HG02852 (cell line): Measurements from ENCODE around the gene C11orf21.

ENCODE experiments used
- ATAC-seq: cut with Tn5 transposase; IDR thresholded peaks from one replicate; pipeline ENCODE4 v1.9.1; 2021; ENCODE audit warnings: mild to moderate bottlenecking, moderate library complexity; ENCODE audit not compliant: unreplicated experiment

The C11orf21 gene

GRCh38 chr11:2261436-2262230 lies 40.1 kb downstream of the C11orf21 start:
- ATAC-seq, result no peak

DNA sequence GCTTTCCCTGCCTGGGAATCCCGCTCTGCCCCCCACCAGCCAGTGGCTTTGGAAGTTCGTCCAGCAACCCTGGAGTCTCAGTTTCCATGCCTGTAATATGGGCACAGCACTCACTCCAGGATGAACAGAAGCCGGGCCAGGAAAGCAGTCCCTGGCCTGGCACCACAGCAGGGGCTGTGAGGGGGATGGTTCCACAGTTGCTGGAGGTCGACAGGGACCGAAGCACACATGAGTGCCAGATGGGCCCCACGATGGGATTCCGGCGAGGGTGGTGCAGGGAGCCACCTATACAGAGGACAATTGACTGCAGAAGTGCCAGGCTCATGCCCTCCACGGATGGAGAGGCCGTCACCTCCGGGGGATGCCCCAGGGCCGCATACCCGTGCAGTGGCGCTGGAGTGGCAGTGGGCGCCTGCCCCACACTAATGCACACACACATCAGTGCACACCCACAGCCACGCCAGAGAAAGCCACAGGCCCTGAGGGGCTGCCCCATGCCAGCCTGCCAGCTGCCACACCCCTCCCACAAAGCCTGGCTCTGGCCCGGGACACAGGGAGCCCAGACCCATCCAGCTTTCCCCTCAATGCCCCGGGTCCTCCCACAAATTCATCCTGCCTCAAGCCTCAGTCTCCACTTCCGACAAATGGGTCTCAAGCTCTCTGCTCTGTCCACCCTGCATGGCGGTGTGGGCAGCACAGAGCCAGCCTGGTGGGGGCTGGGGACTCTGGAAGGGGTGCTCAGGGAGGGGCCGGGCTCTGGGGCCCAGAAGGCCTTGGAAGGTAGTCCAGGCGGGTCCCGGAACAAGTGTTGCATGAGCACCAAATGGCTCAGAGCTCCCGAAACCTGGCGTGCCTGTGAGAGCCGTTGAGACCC lies 41.0 kb downstream of the C11orf21 start:
- no peak for ATAC-seq

GRCh38 chr11:2259897-2260451 lies 41.7 kb downstream of the C11orf21 start:
- ATAC-seq, result no peak

- no peak for ATAC-seq
Observed at GRCh38 chr11:2259466-2259830, 42.3 kb downstream of the C11orf21 start.

DNA sequence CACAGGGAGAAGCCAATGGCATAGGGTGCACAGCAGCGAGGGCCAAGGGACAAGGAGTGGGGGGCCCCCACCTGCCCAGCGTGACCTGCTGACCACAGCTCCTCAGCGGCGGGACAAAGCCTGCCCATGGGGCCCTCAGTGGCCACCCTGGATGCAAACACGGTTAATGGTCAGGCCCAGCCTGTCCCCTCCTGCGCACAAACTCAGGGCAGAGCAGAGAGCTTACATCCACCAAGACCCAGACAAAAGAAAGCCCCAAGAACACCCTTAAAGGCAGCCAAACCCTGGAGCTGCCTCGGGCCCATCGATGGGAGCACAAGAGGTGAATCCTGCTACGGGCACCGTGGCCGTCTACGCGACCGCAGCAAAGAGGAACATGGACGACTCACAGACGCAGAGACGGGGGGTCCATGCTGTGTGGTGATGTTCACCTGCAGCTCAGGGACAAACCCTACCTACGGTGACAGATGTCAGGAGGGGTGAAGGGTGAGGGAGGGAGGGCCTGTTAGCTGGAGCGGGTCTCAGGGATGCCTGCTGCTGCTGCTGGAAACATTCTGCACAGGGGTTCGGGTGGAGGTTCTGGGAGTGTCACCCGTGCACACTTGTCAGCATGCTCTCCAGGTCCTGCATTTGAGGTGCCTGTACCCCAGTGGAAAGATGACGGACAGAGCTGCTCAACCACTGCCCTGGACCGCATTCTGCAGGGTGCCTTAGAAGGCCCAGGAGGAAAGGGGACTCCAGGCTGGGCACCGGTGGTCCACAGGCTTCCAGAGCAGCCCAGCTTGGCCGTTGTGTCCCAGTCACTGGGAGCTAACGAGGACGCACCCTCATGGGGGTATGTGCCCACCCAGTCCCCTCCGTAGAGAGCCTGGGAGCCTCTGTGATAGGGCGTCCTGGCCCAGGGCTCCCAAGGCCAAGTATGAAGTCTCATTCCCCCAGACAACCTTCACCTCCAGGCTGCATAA lies 42.9 kb downstream of the C11orf21 start:
- no peak for ATAC-seq

DNA sequence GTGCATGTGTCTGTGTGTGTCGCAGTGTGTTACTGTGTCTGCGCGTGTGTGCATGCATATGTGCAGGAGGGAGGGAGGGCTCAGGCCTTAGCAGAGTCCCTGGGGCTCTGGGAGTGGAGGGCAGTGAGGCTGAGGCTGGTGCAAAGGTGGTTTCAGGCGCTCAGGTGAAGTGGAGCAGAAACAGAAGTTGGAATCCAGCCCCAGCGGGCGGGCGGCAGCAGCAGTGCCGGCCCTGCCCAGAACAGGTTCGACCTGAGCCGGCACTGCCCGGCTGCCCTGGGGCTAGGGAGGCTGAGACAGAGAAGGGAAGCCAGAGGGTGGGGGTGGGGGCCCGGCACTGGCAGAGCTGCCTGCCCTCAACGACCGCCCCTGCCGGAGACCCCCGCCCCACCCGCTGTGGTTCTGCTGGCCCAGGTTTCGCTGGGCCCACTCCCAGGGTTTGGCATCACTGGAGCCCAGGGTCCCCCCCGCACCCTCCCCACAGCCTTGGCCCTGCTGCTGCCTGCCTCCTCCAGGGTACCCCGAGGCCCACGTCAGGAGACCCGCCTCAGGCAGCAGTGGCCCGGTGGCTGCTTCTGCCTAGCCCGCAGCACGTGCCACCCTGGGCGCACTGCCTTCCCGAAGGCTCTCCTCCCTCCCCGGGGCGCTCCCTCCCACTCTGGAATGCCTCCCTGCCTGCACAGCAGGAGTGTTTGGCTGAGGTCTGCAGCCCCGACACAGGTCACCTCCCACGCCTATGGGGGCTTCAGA lies 44.6 kb downstream of the C11orf21 start:
- no peak for ATAC-seq

DNA sequence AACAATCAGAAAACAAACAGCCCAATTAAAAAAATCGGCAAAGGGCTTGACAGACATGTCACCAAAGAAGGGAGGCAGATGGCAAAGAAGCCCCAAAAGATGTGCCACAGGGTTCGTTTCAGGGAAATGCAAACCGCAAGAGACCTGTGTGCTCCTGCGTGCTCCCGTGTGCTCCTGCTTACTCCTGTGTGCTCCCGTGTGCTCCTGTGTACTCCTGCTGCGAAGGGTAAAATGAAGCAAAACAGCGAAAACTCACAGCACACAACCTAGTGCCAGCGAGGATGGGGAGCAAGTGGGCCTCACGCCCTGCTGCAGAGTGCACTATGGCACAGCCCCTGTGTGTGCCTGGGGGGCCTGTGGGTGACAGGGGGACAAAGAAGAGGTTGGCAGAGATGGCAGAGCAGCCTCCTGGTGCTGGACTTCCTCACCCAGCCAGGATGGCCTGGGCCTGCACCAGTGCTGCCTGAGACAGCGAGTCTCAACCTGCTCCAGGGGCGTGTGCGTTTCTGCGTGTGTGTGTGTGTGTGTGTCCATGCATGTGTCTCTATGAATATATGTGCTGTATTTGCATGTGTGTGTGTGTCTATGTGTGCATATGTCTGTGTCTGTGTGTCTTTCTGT lies 45.3 kb downstream of the C11orf21 start:
- ATAC-seq, result no peak

DNA sequence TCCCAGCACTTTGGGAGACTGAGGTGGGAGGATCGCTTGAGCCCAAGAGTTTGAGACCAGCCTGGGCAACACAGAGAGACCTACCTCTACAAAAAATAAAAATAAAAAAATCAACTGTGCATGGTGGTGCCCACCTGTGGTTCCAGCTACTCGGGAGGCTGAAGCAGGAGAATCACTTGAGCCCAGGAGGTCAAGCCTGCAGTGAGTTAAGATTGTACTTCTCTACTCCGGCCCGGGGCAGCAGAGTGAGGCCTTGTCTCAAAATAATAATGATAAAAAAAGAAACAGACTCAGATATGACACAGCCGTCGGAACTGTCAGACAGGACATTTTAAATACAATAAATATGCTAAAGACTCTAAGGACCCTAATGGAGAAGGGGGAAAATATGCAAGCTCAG lies 49.7 kb downstream of the C11orf21 start:
- ATAC-seq, result no peak

- ATAC-seq, result no peak
Observed at GRCh38 chr11:2251138-2251537, 50.6 kb downstream of the C11orf21 start.

DNA sequence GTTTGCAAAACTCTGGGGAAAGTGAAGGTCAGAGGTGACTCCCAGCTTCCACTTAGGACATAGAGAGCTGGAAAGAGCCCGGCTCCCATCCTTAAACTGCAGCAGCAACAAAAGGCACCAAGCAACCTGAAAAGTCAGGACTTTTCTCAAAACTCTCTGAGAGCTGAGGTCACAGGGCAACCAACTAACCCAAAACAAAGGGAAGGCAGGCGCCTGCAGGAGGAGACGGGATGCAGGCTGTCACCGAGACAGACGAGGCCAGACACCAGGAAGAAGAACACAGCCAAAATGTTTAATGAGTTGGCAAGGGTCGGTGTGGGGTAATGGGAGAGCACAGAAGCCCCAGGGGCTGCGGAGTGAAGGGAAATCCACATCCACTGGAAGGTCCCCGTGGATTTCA lies 51.2 kb downstream of the C11orf21 start:
- ATAC-seq, result no peak

DNA sequence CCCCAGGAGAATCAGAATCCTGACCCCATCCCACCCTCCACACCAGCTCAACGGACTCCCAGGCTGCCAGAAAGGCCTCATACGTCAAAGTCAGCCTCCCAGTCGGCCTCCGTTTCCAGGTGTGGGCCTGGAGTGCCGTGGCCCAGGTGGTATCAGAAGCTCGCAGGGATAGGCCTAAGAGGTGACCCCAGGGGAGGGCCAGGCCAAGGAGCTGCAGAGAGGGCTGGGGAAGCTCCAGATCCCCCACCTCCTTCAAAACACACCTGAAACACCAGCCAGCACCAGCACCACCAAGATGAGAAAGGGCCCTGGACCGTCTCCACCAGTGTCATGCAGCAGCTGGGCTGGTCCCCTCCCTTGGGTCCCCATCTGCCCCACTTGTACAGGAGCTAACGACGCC lies 51.7 kb downstream of the C11orf21 start:
- ATAC-seq, result no peak

DNA sequence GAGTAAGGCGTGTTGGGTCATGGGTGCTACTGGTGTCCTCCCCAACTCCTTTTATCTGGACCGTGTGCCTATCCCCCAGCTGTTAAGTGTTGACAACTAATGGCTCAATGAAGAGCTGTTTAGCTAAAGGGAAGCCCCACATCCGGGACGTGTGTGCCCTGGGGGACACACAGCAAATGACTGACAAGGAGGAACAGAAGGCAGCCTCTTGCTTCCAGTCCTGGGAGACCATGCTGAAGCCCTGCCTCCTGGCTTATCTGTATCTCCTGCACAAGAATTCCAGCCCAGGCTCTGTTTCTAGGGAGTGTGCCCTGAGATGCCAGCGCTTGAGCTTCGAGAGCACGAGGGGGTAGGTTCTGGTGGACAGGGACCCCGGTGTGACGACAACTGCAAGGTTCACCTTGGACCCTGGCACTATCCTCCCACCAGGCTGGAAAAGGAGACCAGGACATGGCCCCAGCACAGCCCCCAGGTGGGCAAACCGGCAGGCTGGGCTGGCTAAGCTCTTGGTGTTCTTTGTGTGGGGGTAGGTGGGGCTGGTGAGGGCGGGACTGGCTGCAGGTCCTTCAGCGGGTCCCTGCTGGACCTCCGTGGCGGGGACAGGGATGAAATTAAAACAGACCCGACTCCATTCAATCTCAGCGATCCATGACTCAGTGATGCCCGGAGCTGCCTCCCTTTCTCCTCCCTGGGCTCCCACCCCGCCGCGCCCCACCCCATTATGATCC lies 52.4 kb downstream of the C11orf21 start:
- no peak for ATAC-seq

DNA sequence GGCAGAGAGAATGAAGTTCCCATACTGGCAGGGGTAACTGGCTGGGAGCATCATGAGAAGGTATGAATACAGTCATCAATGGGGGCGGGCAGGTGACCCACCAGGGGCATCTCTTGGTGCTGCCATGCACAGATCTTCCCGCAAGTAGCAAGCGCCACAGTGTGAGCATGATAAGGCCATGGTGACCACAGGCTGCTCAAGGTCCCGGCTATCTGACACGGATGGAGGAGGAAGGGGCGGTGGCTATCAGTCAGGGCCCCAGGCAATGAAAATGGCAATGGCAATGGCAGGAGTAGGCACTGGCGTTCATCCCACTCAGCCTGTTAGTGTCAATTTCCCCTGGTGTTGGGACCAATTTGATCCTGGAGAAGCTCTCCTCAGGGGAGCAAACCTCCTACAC lies 53.0 kb downstream of the C11orf21 start:
- ATAC-seq, result no peak

DNA sequence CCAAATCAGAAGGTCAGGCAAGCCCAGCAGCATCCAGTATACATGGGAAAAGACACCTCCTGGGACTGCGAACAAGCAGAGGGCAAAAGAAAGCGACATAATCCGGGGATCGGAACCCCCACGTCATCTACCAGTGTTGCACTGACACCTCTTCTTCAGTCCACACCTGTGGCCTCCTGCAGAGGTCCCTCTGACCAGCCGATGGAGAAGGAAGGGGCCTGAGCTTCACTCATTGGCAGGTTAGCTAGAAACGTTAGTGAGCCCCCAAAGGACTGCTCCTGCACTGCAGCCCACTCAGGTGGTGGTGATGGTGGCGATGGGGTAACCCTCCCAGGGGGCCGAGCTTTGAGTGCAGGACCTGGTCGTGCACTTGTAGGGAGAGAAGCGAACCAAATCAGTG lies 53.5 kb downstream of the C11orf21 start:
- ATAC-seq, result no peak

- no peak for ATAC-seq
Observed at GRCh38 chr11:2247496-2247895, 54.2 kb downstream of the C11orf21 start.
